Astrocyte of the spinal cord (primary cell): Measurements from ENCODE around the gene MALT1.

Source experiments
- DNase-seq: peaks from one replicate; pipeline ENCODE4 v3.0.0; 2011; ENCODE audit warnings: low read depth, low spot score
- H3K4me3 ChIP-seq: 2 replicates; pipeline ENCODE4 v1.5.1; 2011; ENCODE audit warnings: low read depth, mild to moderate bottlenecking, low read length, moderate library complexity
- CTCF ChIP-seq: IDR thresholded peaks from 2 replicates; pipeline ENCODE4 v1.5.1; 2012; ENCODE audit warnings: low read depth, mild to moderate bottlenecking, low read length, inconsistent platforms
- in situ Hi-C: cut with HindIII; loops from 2 replicates; pipeline ENCODE4 v1.10.0; 2017; ENCODE audit warnings: low sequenced_read_pairs

The MALT1 gene

GRCh38 chr18:58784601-58785137 lies 113.4 kb downstream of the MALT1 start:
- in situ Hi-C loops = loop anchor here (25.0 kb wide), 1 partner anchor 278 kb away; no protein-coding TSS in a partner anchor

GRCh38 chr18:58785171-58785805 lies 114.0 kb downstream of the MALT1 start:
- TF ChIP-seq CTCF = peak; percentile 15
- peak; percentile 92 for DNase-seq
- in situ Hi-C loops = loop anchor here (25.0 kb wide), 1 partner anchor 277 kb away; no protein-coding TSS in a partner anchor
- H3K4me3 ChIP-seq = no peak overlapping the region

More at GRCh38 chr18:58784601-58785137, 113.4 kb downstream of the MALT1 start:
- DNase-seq = no peak
- no peak overlapping the region for H3K4me3 ChIP-seq
- TF ChIP-seq CTCF = no peak

GRCh38 chr18:58785870-58786269 lies 114.6 kb downstream of the MALT1 start:
- DNase-seq = no peak
- no peak for TF ChIP-seq CTCF
- in situ Hi-C loops = loop anchor here (25.0 kb wide), 1 partner anchor 276 kb away; no protein-coding TSS in a partner anchor
- no peak overlapping the region for H3K4me3 ChIP-seq

GRCh38 chr18:58787536-58788149 lies 116.4 kb downstream of the MALT1 start:
- no peak for TF ChIP-seq CTCF
- in situ Hi-C loops = loop anchor here (25.0 kb wide), 1 partner anchor 275 kb away; no protein-coding TSS in a partner anchor
- H3K4me3 ChIP-seq = no peak overlapping the region
- DNase-seq = no peak

- DNase-seq = no peak
- no peak for TF ChIP-seq CTCF
- no peak overlapping the region for H3K4me3 ChIP-seq
- in situ Hi-C loops = loop anchor here (25.0 kb wide), 1 partner anchor 274 kb away; no protein-coding TSS in a partner anchor
These were observed 117.2 kb downstream of the MALT1 start for GRCh38 chr18:58788470-58788869.

- in situ Hi-C loops = loop anchor here (25.0 kb wide), 1 partner anchor 273 kb away; no protein-coding TSS in a partner anchor
- H3K4me3 ChIP-seq = no peak overlapping the region
- peak; percentile 80 for DNase-seq
- no peak for TF ChIP-seq CTCF
These were observed 118.0 kb downstream of the MALT1 start for GRCh38 chr18:58788971-58789875.
